HG02571 (cell line): ENCODE measurements around the gene MVP.

Experiments used
- ATAC-seq: cut with Tn5 transposase; IDR thresholded peaks from one replicate; pipeline ENCODE4 v1.9.1; 2021; ENCODE audit warnings: mild to moderate bottlenecking, moderate library complexity; ENCODE audit not compliant: unreplicated experiment

Gene MVP

GRCh38 chr16:29840240-29840639 lies 20.0 kb downstream of the MVP start:
- no peak for ATAC-seq

GRCh38 chr16:29841631-29842030 lies 21.4 kb downstream of the MVP start:
- ATAC-seq: no peak

- no peak for ATAC-seq
Measured at GRCh38 chr16:29842732-29843346, 22.6 kb downstream of the MVP start.

- no peak for ATAC-seq
Measured at GRCh38 chr16:29843931-29844330, 23.7 kb downstream of the MVP start.

GRCh38 chr16:29844575-29845331 lies 24.5 kb downstream of the MVP start:
- ATAC-seq: no peak

- no peak for ATAC-seq
Measured at GRCh38 chr16:29845656-29846055, 25.4 kb downstream of the MVP start.

- ATAC-seq: no peak
Measured at GRCh38 chr16:29848420-29849297, 28.4 kb downstream of the MVP start.

- no peak for ATAC-seq
Measured at GRCh38 chr16:29849505-29849904, 29.2 kb downstream of the MVP start.

- ATAC-seq: no peak
Measured at GRCh38 chr16:29850998-29851397, 30.7 kb downstream of the MVP start.

GRCh38 chr16:29852654-29853053 lies 32.4 kb downstream of the MVP start:
- no peak for ATAC-seq

- no peak for ATAC-seq
Measured at GRCh38 chr16:29854520-29855100, 34.3 kb downstream of the MVP start.

- no peak for ATAC-seq
Measured at GRCh38 chr16:29857133-29857760, 37.0 kb downstream of the MVP start.

- no peak for ATAC-seq
Measured at GRCh38 chr16:29858149-29858849, 38.0 kb downstream of the MVP start.

- no peak for ATAC-seq
Measured at GRCh38 chr16:29858974-29859373, 38.7 kb downstream of the MVP start.

GRCh38 chr16:29860218-29860617 lies 40.0 kb downstream of the MVP start:
- no peak for ATAC-seq

- ATAC-seq: no peak
Measured at GRCh38 chr16:29862383-29862883, 42.2 kb downstream of the MVP start.

- ATAC-seq: peak; percentile 89
Measured at GRCh38 chr16:29862884-29863668, 42.8 kb downstream of the MVP start, which contains the start of gene CDIPT. CDIPT (minus strand) TSS chr16:29863226; CDS start chr16:29862857, 369 bp downstream.

GRCh38 chr16:29863669-29863984 lies 43.4 kb downstream of the MVP start:
- ATAC-seq: no peak

- ATAC-seq: no peak
Measured at GRCh38 chr16:29864205-29864604, 43.9 kb downstream of the MVP start.
